Islet of Langerhans (tissue), 1 donor: Measurements from ENCODE around the gene NCAPG.

Experiments
- FAIRE-seq: peaks from one replicate; lab custom pipeline; 2011; peaks lifted over from hg19 to GRCh38; lab: Jason Lieb, UNC

Gene NCAPG

GRCh38 chr4:17810260-17811077 lies at the start of gene NCAPG, which contains the start of gene DCAF16:
Gene NCAPG, plus strand, starts transcription at chr4:17810979. Its CDS starts 99 bp downstream, at chr4:17811078.
Gene DCAF16, minus strand, starts transcription at chr4:17810757. Its CDS starts 6,616 bp downstream, at chr4:17804141.
- FAIRE-seq: peak; percentile 45

GRCh38 chr4:17761062-17761461 lies 49.7 kb upstream of the NCAPG start:
- no peak for FAIRE-seq

- no peak for FAIRE-seq
Measured at GRCh38 chr4:17762726-17763125, 48.1 kb upstream of the NCAPG start.

- FAIRE-seq: no peak
Measured at GRCh38 chr4:17763416-17763815, 47.4 kb upstream of the NCAPG start.

GRCh38 chr4:17763931-17764330 lies 46.8 kb upstream of the NCAPG start:
- no peak for FAIRE-seq

GRCh38 chr4:17765514-17766286 lies 45.1 kb upstream of the NCAPG start:
- no peak for FAIRE-seq

GRCh38 chr4:17766826-17767458 lies 43.8 kb upstream of the NCAPG start:
- FAIRE-seq: no peak

- FAIRE-seq: no peak
Measured at GRCh38 chr4:17769406-17770174, 41.2 kb upstream of the NCAPG start.

- FAIRE-seq: no peak
Measured at GRCh38 chr4:17770845-17771244, 39.9 kb upstream of the NCAPG start.

- FAIRE-seq: no peak
Measured at GRCh38 chr4:17771284-17771908, 39.4 kb upstream of the NCAPG start.

- FAIRE-seq: no peak
Measured at GRCh38 chr4:17773135-17773698, 37.6 kb upstream of the NCAPG start.

- no peak for FAIRE-seq
Measured at GRCh38 chr4:17778431-17778830, 32.3 kb upstream of the NCAPG start.

GRCh38 chr4:17780501-17781299 lies 30.1 kb upstream of the NCAPG start:
- FAIRE-seq: no peak

GRCh38 chr4:17781300-17782287 lies 29.2 kb upstream of the NCAPG start, which contains the start of gene FAM184B:
Gene FAM184B, minus strand, starts transcription at chr4:17781621. Its CDS starts 322 bp downstream, at chr4:17781299.
- no peak for FAIRE-seq

GRCh38 chr4:17785858-17786257 lies 24.9 kb upstream of the NCAPG start:
- FAIRE-seq: no peak

GRCh38 chr4:17786567-17786966 lies 24.2 kb upstream of the NCAPG start:
- FAIRE-seq: no peak

GRCh38 chr4:17787315-17787714 lies 23.5 kb upstream of the NCAPG start:
- no peak for FAIRE-seq

GRCh38 chr4:17788956-17789355 lies 21.8 kb upstream of the NCAPG start:
- no peak for FAIRE-seq

GRCh38 chr4:17794730-17795129 lies 16.0 kb upstream of the NCAPG start:
- FAIRE-seq: peak; percentile 24
